NCI-H2107 (cell line): ENCODE data around the gene USP17L19.
"Not testable (repeated sequence)": the region's sequence is repeated elsewhere in the genome, so short reads cannot be mapped to it uniquely, and the experiment has no call there.

Experiments
- DNase-seq: peaks from one replicate; lab custom pipeline; 2025; lab: John Stamatoyannopoulos, UW

Gene USP17L19

GRCh38 chr4:9253078-9253477, at the start of gene USP17L19:
TSS of gene USP17L19 (plus strand) at chr4:9253378. CDS start at chr4:9253378, 0 bp downstream.
- DNase-seq, result not testable (repeated sequence)

GRCh38 chr4:9210357-9210756, 42.8 kb upstream of the USP17L19 start, which contains the start of gene USP17L10:
TSS of gene USP17L10 (plus strand) at chr4:9210657. CDS start at chr4:9210657, 0 bp downstream.
- not testable (repeated sequence) for DNase-seq

GRCh38 chr4:9214701-9215100, 38.5 kb upstream of the USP17L19 start:
- DNase-seq, result not testable (repeated sequence)

GRCh38 chr4:9215105-9215504, 38.1 kb upstream of the USP17L19 start, which contains the start of gene USP17L11:
TSS of gene USP17L11 (plus strand) at chr4:9215405. CDS start at chr4:9215405, 0 bp downstream.
- not testable (repeated sequence) for DNase-seq

- not testable (repeated sequence) for DNase-seq
Observed at GRCh38 chr4:9219852-9220251, 33.3 kb upstream of the USP17L19 start, which contains the start of gene USP17L12. TSS of gene USP17L12 (plus strand) at chr4:9220152. CDS start at chr4:9220152, 0 bp downstream.

GRCh38 chr4:9224596-9224995, 28.6 kb upstream of the USP17L19 start, which contains the start of gene USP17L13:
TSS of gene USP17L13 (plus strand) at chr4:9224896. CDS start at chr4:9224896, 0 bp downstream.
- DNase-seq, result not testable (repeated sequence)

- not testable (repeated sequence) for DNase-seq
Observed at GRCh38 chr4:9230249-9230648, 22.9 kb upstream of the USP17L19 start.

GRCh38 chr4:9234085-9234484, 19.1 kb upstream of the USP17L19 start, which contains the start of gene USP17L15:
TSS of gene USP17L15 (plus strand) at chr4:9234385. CDS start at chr4:9234385, 0 bp downstream.
- DNase-seq, result not testable (repeated sequence)

GRCh38 chr4:9238461-9238860, 14.7 kb upstream of the USP17L19 start:
- not testable (repeated sequence) for DNase-seq

- not testable (repeated sequence) for DNase-seq
Observed at GRCh38 chr4:9243579-9243978, 9.6 kb upstream of the USP17L19 start, which contains the start of gene USP17L17. TSS of gene USP17L17 (plus strand) at chr4:9243879. CDS start at chr4:9243879, 0 bp downstream.

GRCh38 chr4:9247953-9248680, 5.1 kb upstream of the USP17L19 start, which contains the start of gene USP17L18:
TSS of gene USP17L18 (plus strand) at chr4:9248630. CDS start at chr4:9248630, 0 bp downstream.
- DNase-seq, result not testable (repeated sequence)

GRCh38 chr4:9257824-9258223, 4.6 kb downstream of the USP17L19 start, which contains the start of gene USP17L20:
TSS of gene USP17L20 (plus strand) at chr4:9258124. CDS start at chr4:9258124, 0 bp downstream.
- not testable (repeated sequence) for DNase-seq

GRCh38 chr4:9262572-9262971, 9.4 kb downstream of the USP17L19 start, which contains the start of gene USP17L21:
TSS of gene USP17L21 (plus strand) at chr4:9262872. CDS start at chr4:9262872, 0 bp downstream.
- DNase-seq, result not testable (repeated sequence)

- not testable (repeated sequence) for DNase-seq
Observed at GRCh38 chr4:9267319-9267718, 14.1 kb downstream of the USP17L19 start, which contains the start of gene USP17L22. TSS of gene USP17L22 (plus strand) at chr4:9267619. CDS start at chr4:9267619, 0 bp downstream.

GRCh38 chr4:9271719-9272118, 18.5 kb downstream of the USP17L19 start:
- DNase-seq, result not testable (repeated sequence)
